GM23338 (cell line): ENCODE measurements around the gene HOXA2. TPM values are rescaled to one million over a fixed set of nuclear protein-coding genes. Genes with fewer than 3 reads are reported as not detected.

Source experiments
- ATAC-seq: fragments of 200-7000 bp; cut with Tn5 transposase; 3 replicates; pipeline ENCODE4 v1.9.1; 2020
- DNase-seq: peaks from one replicate; pipeline ENCODE4 v3.0.0-alpha.2; 2015; ENCODE audit warnings: low spot score
- H2AFZ ChIP-seq: fragments of 200-600 bp; sonication (generic); 2 replicates; pipeline ENCODE4 v1.8.0; 2016; ENCODE audit warnings: antibody characterized with exemption, mild to moderate bottlenecking, moderate library complexity
- H3F3A ChIP-seq: fragments of 200-600 bp; sonication (generic); replicated peaks from 2 replicates; pipeline ENCODE4 v1.8.0; 2017; ENCODE audit warnings: antibody characterized with exemption, mixed run types, low read depth
- H3K27ac ChIP-seq: fragments of 200-600 bp; sonication (generic); 2 replicates; pipeline ENCODE4 v1.6.1; 2016; ENCODE audit warnings: low read depth
- H3K27me3 ChIP-seq: fragments of 200-600 bp; sonication (generic); 2 replicates; pipeline ENCODE4 v1.8.0; 2016; ENCODE audit warnings: mild to moderate bottlenecking, mixed run types, moderate library complexity; ENCODE audit not compliant: insufficient read depth
- H3K36me3 ChIP-seq: fragments of 200-600 bp; sonication (generic); 2 replicates; pipeline ENCODE4 v1.8.0; 2016; ENCODE audit warnings: mild to moderate bottlenecking; ENCODE audit not compliant: insufficient read depth
- H3K4me1 ChIP-seq: fragments of 200-600 bp; sonication (generic); 2 replicates; pipeline ENCODE4 v1.8.0; 2016; ENCODE audit warnings: mild to moderate bottlenecking, moderate library complexity; ENCODE audit not compliant: insufficient read depth
- H3K4me2 ChIP-seq: fragments of 200-600 bp; sonication (generic); 2 replicates; pipeline ENCODE4 v1.7.1; 2017; ENCODE audit warnings: mixed run types
- H3K4me3 ChIP-seq: fragments of 200-600 bp; sonication (generic); 2 replicates; pipeline ENCODE4 v1.6.1; 2016; ENCODE audit warnings: mixed run types
- H3K79me2 ChIP-seq: fragments of 200-600 bp; sonication (generic); replicated peaks from 2 replicates; pipeline ENCODE4 v1.8.0; 2017; ENCODE audit warnings: mild to moderate bottlenecking; ENCODE audit not compliant: insufficient read depth
- H3K9me2 ChIP-seq: fragments of 200-600 bp; sonication (generic); 2 replicates; pipeline ENCODE4 v1.8.0; 2017; ENCODE audit not compliant: insufficient read depth
- H4K20me1 ChIP-seq: fragments of 200-600 bp; sonication (generic); replicated peaks from 2 replicates; pipeline ENCODE4 v1.8.0; 2017; ENCODE audit warnings: mild to moderate bottlenecking; ENCODE audit not compliant: insufficient read depth
- H3K27ac Mint-ChIP-seq: 2 replicates; pipeline ENCODE4 v1.8.0; 2020; ENCODE audit warnings: inconsistent platforms, mild to moderate bottlenecking, moderate library complexity, mixed read lengths
- H3K27me3 Mint-ChIP-seq: 3 replicates; pipeline ENCODE4 v1.8.0; 2022; ENCODE audit warnings: low read depth, mild to moderate bottlenecking, moderate library complexity, mixed read lengths, inconsistent platforms; ENCODE audit not compliant: insufficient read depth, poor library complexity
- H3K36me3 Mint-ChIP-seq: 3 replicates; pipeline ENCODE4 v1.8.0; 2021; ENCODE audit warnings: low read depth, mild to moderate bottlenecking, inconsistent platforms, moderate library complexity, mixed read lengths
- H3K4me1 Mint-ChIP-seq: 3 replicates; pipeline ENCODE4 v1.8.0; 2020; ENCODE audit warnings: mild to moderate bottlenecking, inconsistent platforms, mixed read lengths
- H3K4me3 Mint-ChIP-seq: 3 replicates; pipeline ENCODE4 v1.8.0; 2021; ENCODE audit warnings: moderate library complexity, mild to moderate bottlenecking, inconsistent platforms, mixed read lengths
- H3K9me3 Mint-ChIP-seq: 3 replicates; pipeline ENCODE4 v1.8.0; 2020; ENCODE audit warnings: moderate library complexity, mild to moderate bottlenecking, inconsistent platforms, mixed read lengths
- CREB1 ChIP-seq: fragments of 250-450 bp; sonication (Bioruptor Pico); IDR thresholded peaks from 2 replicates; pipeline ENCODE4 v1.5.0; 2020; ENCODE audit warnings: low read depth, mild to moderate bottlenecking, moderate library complexity
- CTCF ChIP-seq, 2 experiments: fragments of 200-600 bp in 1 of 2; sonication (generic) in 1 of 2; conservative IDR thresholded peaks; 2 replicates each; pipeline versions ENCODE4 v1.5.1 to v1.6.1; 2016 to 2017; ENCODE audit warnings: antibody characterized with exemption in 2 of 2, low read depth in 2 of 2, mild to moderate bottlenecking in 2 of 2, moderate library complexity in 1 of 2
- EZH2 ChIP-seq: fragments of 200-600 bp; sonication (generic); IDR thresholded peaks from one replicate; pipeline ENCODE4 v1.8.0; 2017; ENCODE audit warnings: antibody characterized with exemption, mild to moderate bottlenecking, low read depth; ENCODE audit not compliant: unreplicated experiment
- EZH2phosphoT487 ChIP-seq: fragments of 200-600 bp; sonication (generic); IDR thresholded peaks from one replicate; pipeline ENCODE4 v1.8.1; 2018; ENCODE audit warnings: antibody characterized with exemption; ENCODE audit not compliant: unreplicated experiment
- NANOG ChIP-seq: IDR thresholded peaks from 2 replicates; pipeline ENCODE4 v1.6.1; 2016; ENCODE audit warnings: antibody characterized with exemption, borderline replicate concordance
- POLR2AphosphoS5 ChIP-seq: IDR thresholded peaks from 2 replicates; pipeline ENCODE4 v1.6.1; 2016; ENCODE audit warnings: antibody characterized with exemption, low read depth
- STAT1 ChIP-seq: IDR thresholded peaks from one replicate; pipeline ENCODE4 v1.6.1; 2016; ENCODE audit warnings: antibody characterized with exemption; ENCODE audit not compliant: unreplicated experiment
- ZNF331 ChIP-seq: fragments of 250-450 bp; sonication (Bioruptor Pico); IDR thresholded peaks from 2 replicates; pipeline ENCODE4 v1.5.0; 2020; ENCODE audit warnings: low read depth, mild to moderate bottlenecking, moderate library complexity
- polyA plus RNA-seq: library from polyadenylated mRNA; unstranded; fragments of >200 nt; fragmentation: Nextera tagmentation; extraction: Ambion mirVana; gene quantifications from 2 replicates; pipeline ENCODE4 v1.2.1, GENCODE V29; 2016
- total RNA-seq: library from RNA; depleted of rRNA; stranded (reverse); fragments of >200 nt; shearing (Covaris generic); gene quantifications from 2 replicates; pipeline ENCODE4 v1.2.3, GENCODE V29; 2014
- TF ChIP-seq, protein P1 (sequence below): fragments of 250-450 bp; sonication (Bioruptor Pico); IDR thresholded peaks from 2 replicates; pipeline ENCODE4 v1.5.0; 2020; ENCODE audit warnings: mild to moderate bottlenecking, moderate library complexity
- TF ChIP-seq, protein P2 (sequence below): IDR thresholded peaks from 2 replicates; pipeline ENCODE4 v1.6.1; 2016; ENCODE audit warnings: antibody characterized with exemption

The HOXA2 gene
- total and polyA plus RNA-seq, 2 experiments from 2014 or later = not detected

- H3K4me1 Mint-ChIP-seq = peaks cover 4% of the 10 kb centered on the region; the same call in 1 of the 3 replicates
- no peaks in the 10 kb centered on the region; the same call in 2 of the 3 replicates for H3K9me3 Mint-ChIP-seq
- no peak overlapping the region; the same call in 1 of the 2 replicates for H2AFZ ChIP-seq
- no peak overlapping the region for H3K4me2 ChIP-seq
- H3K79me2 ChIP-seq = no peaks in the 10 kb centered on the region
- 0 out of 2 replicates have a peak, but pooled peaks cover 3% of the 10 kb centered on the region for H3K4me1 ChIP-seq
- H4K20me1 ChIP-seq = no peaks in the 10 kb centered on the region; the same call in 1 of the 2 replicates
- no peaks in the 10 kb centered on the region for H3F3A ChIP-seq
- H3K36me3 ChIP-seq = no peaks in the 10 kb centered on the region
- H3K4me3 Mint-ChIP-seq = no peak overlapping the region
- H3K4me3 ChIP-seq = no peak overlapping the region
- DNase-seq = peak; percentile 46
- H3K36me3 Mint-ChIP-seq = no peaks in the 10 kb centered on the region
- H3K27me3 ChIP-seq = peaks cover 32% of the 10 kb centered on the region
- no peak overlapping the region for H3K27ac ChIP-seq
- no peaks in the 10 kb centered on the region for H3K9me2 ChIP-seq
- no peak for TF ChIP-seq CREB1 (CRISPR knock-in tag)
- TF ChIP-seq, protein P1, sequence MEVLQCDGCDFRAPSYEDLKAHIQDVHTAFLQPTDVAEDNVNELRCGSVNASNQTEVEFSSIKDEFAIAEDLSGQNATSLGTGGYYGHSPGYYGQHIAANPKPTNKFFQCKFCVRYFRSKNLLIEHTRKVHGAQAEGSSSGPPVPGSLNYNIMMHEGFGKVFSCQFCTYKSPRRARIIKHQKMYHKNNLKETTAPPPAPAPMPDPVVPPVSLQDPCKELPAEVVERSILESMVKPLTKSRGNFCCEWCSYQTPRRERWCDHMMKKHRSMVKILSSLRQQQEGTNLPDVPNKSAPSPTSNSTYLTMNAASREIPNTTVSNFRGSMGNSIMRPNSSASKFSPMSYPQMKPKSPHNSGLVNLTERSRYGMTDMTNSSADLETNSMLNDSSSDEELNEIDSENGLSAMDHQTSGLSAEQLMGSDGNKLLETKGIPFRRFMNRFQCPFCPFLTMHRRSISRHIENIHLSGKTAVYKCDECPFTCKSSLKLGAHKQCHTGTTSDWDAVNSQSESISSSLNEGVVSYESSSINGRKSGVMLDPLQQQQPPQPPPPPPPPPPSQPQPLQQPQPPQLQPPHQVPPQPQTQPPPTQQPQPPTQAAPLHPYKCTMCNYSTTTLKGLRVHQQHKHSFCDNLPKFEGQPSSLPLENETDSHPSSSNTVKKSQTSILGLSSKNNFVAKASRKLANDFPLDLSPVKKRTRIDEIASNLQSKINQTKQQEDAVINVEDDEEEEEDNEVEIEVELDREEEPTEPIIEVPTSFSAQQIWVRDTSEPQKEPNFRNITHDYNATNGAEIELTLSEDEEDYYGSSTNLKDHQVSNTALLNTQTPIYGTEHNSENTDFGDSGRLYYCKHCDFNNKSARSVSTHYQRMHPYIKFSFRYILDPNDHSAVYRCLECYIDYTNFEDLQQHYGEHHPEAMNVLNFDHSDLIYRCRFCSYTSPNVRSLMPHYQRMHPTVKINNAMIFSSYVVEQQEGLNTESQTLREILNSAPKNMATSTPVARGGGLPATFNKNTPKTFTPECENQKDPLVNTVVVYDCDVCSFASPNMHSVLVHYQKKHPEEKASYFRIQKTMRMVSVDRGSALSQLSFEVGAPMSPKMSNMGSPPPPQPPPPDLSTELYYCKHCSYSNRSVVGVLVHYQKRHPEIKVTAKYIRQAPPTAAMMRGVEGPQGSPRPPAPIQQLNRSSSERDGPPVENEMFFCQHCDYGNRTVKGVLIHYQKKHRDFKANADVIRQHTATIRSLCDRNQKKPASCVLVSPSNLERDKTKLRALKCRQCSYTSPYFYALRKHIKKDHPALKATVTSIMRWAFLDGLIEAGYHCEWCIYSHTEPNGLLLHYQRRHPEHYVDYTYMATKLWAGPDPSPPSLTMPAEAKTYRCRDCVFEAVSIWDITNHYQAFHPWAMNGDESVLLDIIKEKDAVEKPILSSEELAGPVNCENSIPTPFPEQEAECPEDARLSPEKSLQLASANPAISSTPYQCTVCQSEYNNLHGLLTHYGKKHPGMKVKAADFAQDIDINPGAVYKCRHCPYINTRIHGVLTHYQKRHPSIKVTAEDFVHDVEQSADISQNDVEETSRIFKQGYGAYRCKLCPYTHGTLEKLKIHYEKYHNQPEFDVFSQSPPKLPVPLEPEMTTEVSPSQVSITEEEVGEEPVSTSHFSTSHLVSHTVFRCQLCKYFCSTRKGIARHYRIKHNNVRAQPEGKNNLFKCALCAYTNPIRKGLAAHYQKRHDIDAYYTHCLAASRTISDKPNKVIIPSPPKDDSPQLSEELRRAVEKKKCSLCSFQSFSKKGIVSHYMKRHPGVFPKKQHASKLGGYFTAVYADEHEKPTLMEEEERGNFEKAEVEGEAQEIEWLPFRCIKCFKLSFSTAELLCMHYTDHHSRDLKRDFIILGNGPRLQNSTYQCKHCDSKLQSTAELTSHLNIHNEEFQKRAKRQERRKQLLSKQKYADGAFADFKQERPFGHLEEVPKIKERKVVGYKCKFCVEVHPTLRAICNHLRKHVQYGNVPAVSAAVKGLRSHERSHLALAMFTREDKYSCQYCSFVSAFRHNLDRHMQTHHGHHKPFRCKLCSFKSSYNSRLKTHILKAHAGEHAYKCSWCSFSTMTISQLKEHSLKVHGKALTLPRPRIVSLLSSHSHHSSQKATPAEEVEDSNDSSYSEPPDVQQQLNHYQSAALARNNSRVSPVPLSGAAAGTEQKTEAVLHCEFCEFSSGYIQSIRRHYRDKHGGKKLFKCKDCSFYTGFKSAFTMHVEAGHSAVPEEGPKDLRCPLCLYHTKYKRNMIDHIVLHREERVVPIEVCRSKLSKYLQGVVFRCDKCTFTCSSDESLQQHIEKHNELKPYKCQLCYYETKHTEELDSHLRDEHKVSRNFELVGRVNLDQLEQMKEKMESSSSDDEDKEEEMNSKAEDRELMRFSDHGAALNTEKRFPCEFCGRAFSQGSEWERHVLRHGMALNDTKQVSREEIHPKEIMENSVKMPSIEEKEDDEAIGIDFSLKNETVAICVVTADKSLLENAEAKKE (CRISPR knock-in tag) = no peak
- no peak for TF ChIP-seq POLR2AphosphoS5
- no peak for TF ChIP-seq CTCF (conservative IDR thresholded peaks at IDR 0.05; ENCODE audit: low read depth in 2 of 2)
- TF ChIP-seq ZNF331 (CRISPR knock-in tag) = no peak
- TF ChIP-seq NANOG = no peak
- no peak for TF ChIP-seq EZH2phosphoT487
- TF ChIP-seq, protein P2, sequence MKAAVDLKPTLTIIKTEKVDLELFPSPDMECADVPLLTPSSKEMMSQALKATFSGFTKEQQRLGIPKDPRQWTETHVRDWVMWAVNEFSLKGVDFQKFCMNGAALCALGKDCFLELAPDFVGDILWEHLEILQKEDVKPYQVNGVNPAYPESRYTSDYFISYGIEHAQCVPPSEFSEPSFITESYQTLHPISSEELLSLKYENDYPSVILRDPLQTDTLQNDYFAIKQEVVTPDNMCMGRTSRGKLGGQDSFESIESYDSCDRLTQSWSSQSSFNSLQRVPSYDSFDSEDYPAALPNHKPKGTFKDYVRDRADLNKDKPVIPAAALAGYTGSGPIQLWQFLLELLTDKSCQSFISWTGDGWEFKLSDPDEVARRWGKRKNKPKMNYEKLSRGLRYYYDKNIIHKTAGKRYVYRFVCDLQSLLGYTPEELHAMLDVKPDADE = no peak
- no peak for TF ChIP-seq STAT1
- TF ChIP-seq EZH2 = no peak
- peaks cover 8% of the 10 kb centered on the region for H3K27me3 Mint-ChIP-seq
- ATAC-seq = peak; percentile 84
- no peak overlapping the region for H3K27ac Mint-ChIP-seq
These were observed 21.5 kb downstream of the HOXA2 start for GRCh38 chr7:27080844-27081436.
